B cell (primary cell): ENCODE data around the gene ZCCHC2. TPM values are rescaled to one million over a fixed set of nuclear protein-coding genes. Genes with fewer than 3 reads are reported as not detected.

Experiments
- ATAC-seq: fragments of 200-7000 bp; cut with Tn5 transposase; one replicate; pipeline ENCODE4 v1.10.0; 2021; ENCODE audit warnings: low read depth, mild to moderate bottlenecking, moderate number of reproducible peaks, moderate library complexity
- CTCF ChIA-PET: fragments of 350-600 bp; sonication (Branson Sonifier 250); formaldehyde crosslinking; loops from one replicate; lab custom pipeline; 2021; ENCODE audit warnings: antibody characterized with exemption, inconsistent platforms; lab: Charles Lee
- POLR2A ChIA-PET: fragments of 350-600 bp; sonication (Branson Sonifier 250); formaldehyde crosslinking; loops from one replicate; lab custom pipeline; 2021; ENCODE audit warnings: antibody characterized with exemption; lab: Charles Lee
- DNase-seq: peaks from one replicate; pipeline ENCODE4 v3.0.0; 2013
- H2AFZ ChIP-seq: 2 replicates; pipeline ENCODE4 v1.6.1; 2012; ENCODE audit warnings: mild to moderate bottlenecking, low read depth, low read length; ENCODE audit not compliant: insufficient read depth, poor library complexity, severe bottlenecking
- H3K27ac ChIP-seq, 2 donors: 1 replicate in 1 of 2; 2 replicates in 1 of 2; pipeline ENCODE4 v1.5.1; 2012 to 2013; ENCODE audit warnings: low read length in 2 of 2, mild to moderate bottlenecking in 2 of 2, moderate library complexity in 1 of 2
- H3K27me3 ChIP-seq, 4 experiments: fragments of 200-600 bp in 1 of 4; sonication (generic) in 1 of 4; replicated peaks in 1 of 4; 1 replicate in 2 of 4; 2 replicates in 2 of 4; pipeline versions ENCODE4 v1.6.1 to v1.7.0; 2013 to 2016; ENCODE audit warnings: low read length in 3 of 4, mild to moderate bottlenecking in 2 of 4, mixed read lengths in 1 of 4, moderate library complexity in 1 of 4; ENCODE audit not compliant: insufficient read depth in 4 of 4, control insufficient read depth in 3 of 4; ENCODE audit errors: control extremely low read depth in 1 of 4
- H3K36me3 ChIP-seq, 2 experiments: replicated peaks in 1 of 2; 1 replicate in 1 of 2; 2 replicates in 1 of 2; pipeline versions ENCODE4 v1.6.1 to v1.7.1; 2013; ENCODE audit warnings: low read length in 1 of 2; ENCODE audit not compliant: insufficient read depth in 2 of 2, control insufficient read depth in 1 of 2; ENCODE audit errors: control extremely low read depth in 1 of 2, extremely low read depth in 1 of 2
- H3K4me1 ChIP-seq, 2 donors: fragments of 200-600 bp in 1 of 2; sonication (generic) in 1 of 2; 1 replicate in 1 of 2; 2 replicates in 1 of 2; pipeline versions ENCODE4 v1.5.1 to v1.6.1; 2013 to 2017; ENCODE audit warnings: low read length in 2 of 2; ENCODE audit not compliant: control insufficient read depth in 2 of 2, insufficient read depth in 2 of 2
- H3K4me2 ChIP-seq: replicated peaks from 2 replicates; pipeline ENCODE3; 2012; ENCODE audit warnings: mild to moderate bottlenecking, low read depth, low read length; ENCODE audit not compliant: poor library complexity, severe bottlenecking
- H3K4me3 ChIP-seq, 5 experiments: fragments of 200-600 bp in 1 of 5; sonication (generic) in 1 of 5; 1 replicate in 3 of 5; 2 replicates in 2 of 5; pipeline versions ENCODE4 v1.5.1 to v1.7.0; 2011 to 2016; ENCODE audit warnings: low read length in 4 of 5, mild to moderate bottlenecking in 4 of 5, low read depth in 2 of 5, control low read depth in 1 of 5, moderate library complexity in 1 of 5; ENCODE audit not compliant: insufficient read depth in 1 of 5; ENCODE audit errors: control extremely low read depth in 1 of 5, extremely low read depth in 1 of 5
- H3K79me2 ChIP-seq: fragments of 200-600 bp; sonication (generic); one replicate; pipeline ENCODE4 v1.6.0; 2016; ENCODE audit warnings: low read length; ENCODE audit not compliant: control insufficient read depth, insufficient read depth
- H3K9ac ChIP-seq: fragments of 200-600 bp; sonication (generic); 2 replicates; pipeline ENCODE4 v1.6.1; 2017; ENCODE audit warnings: mild to moderate bottlenecking, low read length, moderate library complexity
- H3K9me3 ChIP-seq, 3 donors: one replicate each; pipeline versions ENCODE4 v1.6.1 to v1.7.1; 2013; ENCODE audit warnings: low read length in 2 of 3; ENCODE audit not compliant: control insufficient read depth in 2 of 3, insufficient read depth in 1 of 3; ENCODE audit errors: control extremely low read depth in 1 of 3
- H4K20me1 ChIP-seq: 2 replicates; pipeline ENCODE4 v1.6.0; 2012; ENCODE audit warnings: mild to moderate bottlenecking, low read length; ENCODE audit not compliant: insufficient read depth, control insufficient read depth, poor library complexity, severe bottlenecking
- H3K27ac Mint-ChIP-seq: one replicate; pipeline ENCODE4 v1.8.0; 2021; ENCODE audit warnings: mixed read lengths
- H3K27me3 Mint-ChIP-seq: one replicate; pipeline ENCODE4 v1.8.0; 2021; ENCODE audit warnings: mixed read lengths
- H3K4me1 Mint-ChIP-seq: one replicate; pipeline ENCODE4 v1.8.0; 2021; ENCODE audit warnings: mixed read lengths
- H3K4me3 Mint-ChIP-seq: one replicate; pipeline ENCODE4 v1.8.0; 2021; ENCODE audit warnings: mixed read lengths
- H3K9me3 Mint-ChIP-seq: one replicate; pipeline ENCODE4 v1.8.0; 2022; ENCODE audit warnings: mixed read lengths; ENCODE audit not compliant: insufficient read depth
- CTCF ChIP-seq: fragments of 200-600 bp; IDR thresholded peaks from one replicate; pipeline ENCODE4 v1.8.0; 2022; ENCODE audit warnings: antibody characterized with exemption, mild to moderate bottlenecking
- EZH2 ChIP-seq: IDR thresholded peaks from 2 replicates; pipeline ENCODE4 v1.6.1; 2012; ENCODE audit warnings: borderline replicate concordance, low read depth, mild to moderate bottlenecking, moderate library complexity, low read length; ENCODE audit not compliant: insufficient read depth, poor library complexity, severe bottlenecking
- WGBS: methylation state at CpG from one replicate; pipeline ENCODE4 v1.1.5; 2013; ENCODE audit warnings: missing lambda C conversion rate; ENCODE audit not compliant: insufficient coverage; 5-methylcytosine and 5-hydroxymethylcytosine counted together
- intact Hi-C: fragments of 100-400 bp; cut with micrococcal nuclease; formaldehyde crosslinking; loops from one replicate; pipeline ENCODE4 v1.10.0; 2022
- polyA plus RNA-seq: library from polyadenylated mRNA; depleted of rRNA; stranded (reverse); fragments of >200 nt; gene quantifications from 2 replicates; pipeline ENCODE4 v1.2.3, GENCODE V29; 2012
- total RNA-seq, 2 donors: library from RNA; stranded (reverse); fragments of 120-200 nt in 1 of 2; gene quantifications; 1 replicate in 1 of 2; 2 replicates in 1 of 2; pipeline versions ENCODE4 v1.2.3 to v1.2.4, GENCODE V29; 2013 to 2022

Gene ZCCHC2
- total and polyA plus RNA-seq, 2 donors (not counting 1 experiment from before 2014, with no cell fraction given) = 24.5 to 53.7 TPM

- no peaks in the 10 kb centered on the region for H3K4me1 ChIP-seq
- no peak overlapping the region for H2AFZ ChIP-seq
- no peaks in the 10 kb centered on the region for H3K9me3 ChIP-seq
- ATAC-seq (no peak), DNase-seq (no peak)
- H3K27me3 ChIP-seq = no peaks in the 10 kb centered on the region
- Mint-ChIP-seq H3K9me3 (no peaks in the 10 kb centered on the region), H3K27ac (no peak overlapping the region), H3K4me1 (no peaks in the 10 kb centered on the region), H3K4me3 (no peak overlapping the region), H3K27me3 (no peaks in the 10 kb centered on the region)
- no peak overlapping the region for H3K9ac ChIP-seq
- ChIA-PET CTCF (interaction anchor here (2.0 kb wide), 1 partner anchor 118 kb away, joined by 6 read pairs; no protein-coding TSS in a partner anchor), POLR2A (no interaction called here)
- no peak overlapping the region for H3K4me2 ChIP-seq
- TF ChIP-seq CTCF (no peak), EZH2 (no peak)
- WGBS = 94% methylated on average over 7 of the region's 7 CpGs
- H4K20me1 ChIP-seq = peaks cover 16% of the 10 kb centered on the region
- peaks cover 20 to 43% of the 10 kb centered on the region in 2 experiments for H3K36me3 ChIP-seq
- H3K79me2 ChIP-seq = peaks cover 21% of the 10 kb centered on the region
- no peak overlapping the region for H3K27ac ChIP-seq
- intact Hi-C loops = no loop called here
- H3K4me3 ChIP-seq = no peak overlapping the region
Observed at GRCh38 chr18:62543021-62543420, 20.2 kb downstream of the ZCCHC2 start.

- Mint-ChIP-seq H3K27me3 (no peaks in the 10 kb centered on the region), H3K9me3 (no peaks in the 10 kb centered on the region), H3K4me3 (no peak overlapping the region), H3K4me1 (no peaks in the 10 kb centered on the region), H3K27ac (no peak overlapping the region)
- TF ChIP-seq CTCF = no peak
- no peak for TF ChIP-seq EZH2
- DNase-seq (no peak), ATAC-seq (no peak)
- 100% methylated on average over 3 of the region's 4 CpGs for WGBS
- H3K9ac ChIP-seq = no peak overlapping the region
- intact Hi-C loops = no loop called here
- H3K4me3 ChIP-seq = no peak overlapping the region
- peaks cover 12 to 41% of the 10 kb centered on the region in 2 experiments for H3K36me3 ChIP-seq
- H3K79me2 ChIP-seq = peaks cover 4% of the 10 kb centered on the region
- H4K20me1 ChIP-seq = no peaks in the 10 kb centered on the region
- no peak overlapping the region for H3K27ac ChIP-seq
- H2AFZ ChIP-seq = no peak overlapping the region
- no peak overlapping the region for H3K4me2 ChIP-seq
- POLR2A ChIA-PET = no interaction called here
- CTCF ChIA-PET = no interaction called here
- no peaks in the 10 kb centered on the region for H3K27me3 ChIP-seq
- no peaks in the 10 kb centered on the region for H3K9me3 ChIP-seq
- H3K4me1 ChIP-seq = no peaks in the 10 kb centered on the region
Observed at GRCh38 chr18:62545098-62545497, 22.3 kb downstream of the ZCCHC2 start.
